IPS DF 4.7 (cell line): ENCODE measurements around the gene WIPF2.
"Not testable (repeated sequence)": the region's sequence is repeated elsewhere in the genome, so short reads cannot be mapped to it uniquely, and the experiment has no call there.

Experiments used
- DNase-seq: peaks from one replicate; pipeline ENCODE4 v3.0.0-alpha.2; 2013; ENCODE audit warnings: low spot score; ENCODE audit errors: extremely low read depth

The WIPF2 gene

GRCh38 chr17:40191237-40192208 lies 27.6 kb upstream of the WIPF2 start:
- no peak for DNase-seq

GRCh38 chr17:40192961-40193360 lies 26.1 kb upstream of the WIPF2 start:
- no peak for DNase-seq

GRCh38 chr17:40194821-40195220 lies 24.3 kb upstream of the WIPF2 start:
- DNase-seq: no peak

GRCh38 chr17:40197550-40197949 lies 21.6 kb upstream of the WIPF2 start:
- DNase-seq: no peak

GRCh38 chr17:40197965-40198456 lies 21.1 kb upstream of the WIPF2 start:
- not testable (repeated sequence) for DNase-seq

- no peak for DNase-seq
Measured at GRCh38 chr17:40198576-40198975, 20.5 kb upstream of the WIPF2 start.

GRCh38 chr17:40203131-40203530 lies 16.0 kb upstream of the WIPF2 start:
- no peak for DNase-seq

GRCh38 chr17:40206193-40206592 lies 12.9 kb upstream of the WIPF2 start:
- not testable (repeated sequence) for DNase-seq

GRCh38 chr17:40209404-40210093 lies 9.6 kb upstream of the WIPF2 start:
- no peak for DNase-seq

GRCh38 chr17:40213914-40214313 lies 5.2 kb upstream of the WIPF2 start:
- not testable (repeated sequence) for DNase-seq

- no peak for DNase-seq
Measured at GRCh38 chr17:40218006-40218739, 931 bp upstream of the WIPF2 start.

GRCh38 chr17:40219594-40220338 lies 662 bp downstream of the WIPF2 start:
- peak; percentile 25 for DNase-seq

GRCh38 chr17:40224718-40225550 lies 5.8 kb downstream of the WIPF2 start:
- no peak for DNase-seq

GRCh38 chr17:40229146-40229545 lies 10.0 kb downstream of the WIPF2 start:
- DNase-seq: not testable (repeated sequence)

- DNase-seq: no peak
Measured at GRCh38 chr17:40230670-40231069, 11.6 kb downstream of the WIPF2 start.

GRCh38 chr17:40231928-40232327 lies 12.8 kb downstream of the WIPF2 start:
- DNase-seq: not testable (repeated sequence)

GRCh38 chr17:40241252-40241834 lies 22.2 kb downstream of the WIPF2 start:
- DNase-seq: no peak

GRCh38 chr17:40242774-40243173 lies 23.7 kb downstream of the WIPF2 start:
- DNase-seq: no peak

GRCh38 chr17:40243761-40244160 lies 24.7 kb downstream of the WIPF2 start:
- DNase-seq: no peak

- no peak for DNase-seq
Measured at GRCh38 chr17:40244255-40244654, 25.2 kb downstream of the WIPF2 start.
